Femur (tissue), 1 donor: ENCODE results near the gene EGLN1.
A peak's percentile ranks its signal among the peaks of the same experiment; 100 is the strongest.

Experiments
- DNase-seq: peaks from one replicate; pipeline ENCODE4 v3.0.0-alpha.2; 2017

The EGLN1 gene

GRCh38 chr1:231420959-231421545, 1.0 kb downstream of the EGLN1 start:
- peak; percentile 52 for DNase-seq

GRCh38 chr1:231420299-231420958, 1.7 kb downstream of the EGLN1 start:
- DNase-seq, result no peak

- no peak for DNase-seq
Measured at GRCh38 chr1:231419738-231420298, 2.3 kb downstream of the EGLN1 start.

GRCh38 chr1:231419147-231419546, 2.9 kb downstream of the EGLN1 start:
- DNase-seq, result no peak

- no peak for DNase-seq
Measured at GRCh38 chr1:231418741-231419107, 3.4 kb downstream of the EGLN1 start.

- no peak for DNase-seq
Measured at GRCh38 chr1:231418101-231418740, 3.9 kb downstream of the EGLN1 start.

- DNase-seq, result no peak
Measured at GRCh38 chr1:231417513-231417912, 4.6 kb downstream of the EGLN1 start.

- DNase-seq, result no peak
Measured at GRCh38 chr1:231416901-231417300, 5.2 kb downstream of the EGLN1 start.

GRCh38 chr1:231415018-231415583, 7.0 kb downstream of the EGLN1 start:
- DNase-seq, result no peak

GRCh38 chr1:231414260-231415016, 7.6 kb downstream of the EGLN1 start:
- DNase-seq, result no peak

- DNase-seq, result no peak
Measured at GRCh38 chr1:231413749-231414082, 8.4 kb downstream of the EGLN1 start.

GRCh38 chr1:231411036-231411531, 11.0 kb downstream of the EGLN1 start:
- no peak for DNase-seq

GRCh38 chr1:231410036-231410612, 12.0 kb downstream of the EGLN1 start:
- peak; percentile 28 for DNase-seq

GRCh38 chr1:231408528-231409094, 13.5 kb downstream of the EGLN1 start:
- DNase-seq, result no peak

GRCh38 chr1:231407547-231408396, 14.3 kb downstream of the EGLN1 start:
- DNase-seq, result no peak

GRCh38 chr1:231407049-231407448, 15.0 kb downstream of the EGLN1 start:
- no peak for DNase-seq

GRCh38 chr1:231404318-231404717, 17.8 kb downstream of the EGLN1 start:
- no peak for DNase-seq

GRCh38 chr1:231401478-231401877, 20.6 kb downstream of the EGLN1 start:
- DNase-seq, result no peak

- no peak for DNase-seq
Measured at GRCh38 chr1:231397886-231398671, 24.0 kb downstream of the EGLN1 start.

GRCh38 chr1:231396643-231397042, 25.4 kb downstream of the EGLN1 start:
- DNase-seq, result no peak
